HG03039 (cell line): Measurements from ENCODE around the gene TSPAN8.
"Not testable (repeated sequence)": the region's sequence is repeated elsewhere in the genome, so short reads cannot be mapped to it uniquely, and the experiment has no call there.

Experiments
- ATAC-seq: cut with Tn5 transposase; IDR thresholded peaks from one replicate; pipeline ENCODE4 v1.9.1; 2021; ENCODE audit warnings: mild to moderate bottlenecking, moderate library complexity; ENCODE audit not compliant: unreplicated experiment

The TSPAN8 gene

DNA sequence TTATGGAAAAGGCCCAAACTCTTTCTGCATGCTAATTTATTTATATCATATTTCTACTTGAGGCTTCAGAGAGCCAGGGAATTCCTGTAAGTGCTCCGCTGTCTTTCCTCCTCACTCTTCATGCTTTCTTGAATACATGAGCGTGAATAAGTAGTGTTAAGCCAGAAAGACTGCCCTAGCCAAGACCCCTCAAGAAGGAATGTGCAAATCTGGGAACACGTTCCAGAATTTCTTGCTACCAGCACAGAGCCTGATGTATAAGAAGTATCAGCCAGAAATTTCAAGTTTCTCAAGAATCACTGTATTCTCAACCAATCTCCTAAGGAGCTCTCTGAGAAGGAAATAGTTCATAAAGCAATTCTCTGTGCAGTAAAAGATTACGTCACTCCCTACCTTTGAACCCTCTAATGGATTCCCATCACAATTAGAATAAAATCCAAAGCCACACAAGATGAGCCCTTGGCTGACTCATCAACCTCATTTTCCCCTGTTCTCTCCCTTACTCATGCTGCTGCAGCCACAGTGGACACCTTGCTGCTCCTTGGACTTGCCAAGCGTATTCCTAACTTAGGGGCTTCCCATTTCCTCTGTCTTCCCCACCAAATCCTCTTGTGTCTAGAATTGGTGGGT lies 6.9 kb upstream of the TSPAN8 start:
- no peak for ATAC-seq

- no peak for ATAC-seq
Measured at GRCh38 chr12:71164166-71164565, 6.4 kb upstream of the TSPAN8 start.

DNA sequence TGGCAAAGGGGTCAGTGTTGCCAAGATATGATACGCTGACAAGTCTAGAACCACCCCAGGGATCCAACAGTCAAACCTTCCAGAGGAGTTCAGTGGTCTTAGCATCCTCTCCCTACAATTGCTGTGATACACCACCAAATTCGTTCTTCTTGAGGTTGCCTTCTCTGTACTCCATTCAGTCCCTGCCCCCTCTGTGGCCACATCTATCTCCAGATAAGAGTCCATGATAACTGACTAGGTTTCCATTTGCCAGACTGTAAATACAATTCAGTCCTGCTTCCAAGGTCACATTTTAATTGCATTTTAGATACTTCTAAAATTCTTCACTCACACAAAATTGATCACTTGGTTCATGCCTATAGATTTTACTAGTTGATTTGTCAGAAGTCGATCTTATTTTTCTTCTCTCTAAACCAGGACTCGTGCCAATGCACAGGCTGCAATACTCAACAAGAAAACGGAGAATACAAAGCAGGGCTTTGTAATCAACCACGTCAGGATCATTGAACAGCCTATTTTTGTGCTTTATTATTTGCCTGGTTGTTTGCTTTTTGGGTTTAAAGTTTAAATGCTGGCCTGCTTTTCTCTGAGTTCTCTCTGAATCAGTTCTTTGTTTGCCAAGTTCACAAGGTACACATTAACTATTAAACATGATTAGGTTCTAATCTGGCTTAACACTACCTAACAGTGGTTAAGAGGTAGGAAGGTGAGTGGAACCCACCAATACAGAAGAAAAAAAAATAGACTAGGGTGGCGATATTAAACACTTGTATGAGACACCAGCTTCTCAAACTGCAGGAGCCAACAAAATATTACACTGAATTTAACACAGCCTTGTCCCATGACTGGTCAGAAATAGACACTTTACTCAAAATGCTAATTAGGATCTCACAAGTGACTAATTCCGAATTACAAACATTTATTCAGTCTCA lies 5.3 kb upstream of the TSPAN8 start:
- no peak for ATAC-seq

DNA sequence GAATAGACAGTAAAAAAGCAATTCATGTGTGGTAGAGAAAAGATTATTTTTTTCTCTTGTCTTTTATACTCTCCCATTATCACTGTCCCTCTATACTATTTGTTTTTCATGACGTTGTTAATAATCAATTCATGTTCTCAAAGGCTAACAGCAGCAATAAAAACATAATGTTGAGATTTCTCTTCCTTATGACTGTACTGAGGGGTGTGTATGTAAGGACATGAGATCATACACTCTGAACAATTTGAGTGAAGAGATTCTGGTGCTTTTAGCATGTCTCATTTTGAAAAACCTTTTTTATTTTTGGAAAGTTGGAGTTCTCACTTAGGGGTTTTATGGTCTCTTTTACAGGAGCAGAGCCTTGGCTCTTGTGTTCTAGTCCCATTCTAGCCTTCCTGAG lies 3.8 kb upstream of the TSPAN8 start:
- no peak for ATAC-seq

DNA sequence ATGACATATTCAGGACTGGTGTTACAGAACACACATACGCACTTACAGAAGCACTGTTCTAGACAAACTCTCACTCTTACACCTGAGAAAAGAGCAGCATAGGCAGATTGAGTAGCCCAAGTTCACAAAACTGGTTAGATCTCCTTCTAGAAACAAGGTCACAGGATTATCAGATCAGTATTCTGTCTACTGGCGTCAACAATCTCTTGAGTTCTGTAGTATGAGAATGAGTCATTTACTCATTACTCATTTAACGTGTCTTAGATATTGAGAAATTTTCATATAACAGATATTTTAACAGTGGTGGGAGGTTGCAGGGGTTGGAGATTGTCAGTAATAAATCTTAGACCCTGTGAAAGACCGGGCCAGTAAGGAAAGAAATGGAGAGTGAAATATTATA lies 2.8 kb upstream of the TSPAN8 start:
- ATAC-seq: no peak

- no peak for ATAC-seq
Measured at GRCh38 chr12:71159878-71160277, 2.1 kb upstream of the TSPAN8 start.

DNA sequence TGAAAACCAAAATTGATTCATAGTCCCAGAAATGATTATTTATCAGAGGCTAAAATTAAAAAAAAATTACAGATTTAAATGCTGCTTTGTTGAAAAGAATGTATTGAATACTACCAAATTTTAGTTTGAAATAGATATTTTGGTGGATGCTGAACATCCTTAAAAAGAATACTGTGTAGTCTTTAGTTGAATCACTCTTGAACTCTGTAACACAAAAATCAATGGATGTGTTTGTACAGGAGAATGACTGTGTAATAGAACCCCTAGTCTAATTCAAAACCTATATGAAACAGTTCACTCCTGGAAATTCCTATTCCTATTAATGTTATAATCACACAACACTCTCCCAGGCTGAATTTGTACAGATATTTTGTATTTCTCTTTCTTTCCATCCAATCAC lies 1.5 kb upstream of the TSPAN8 start:
- no peak for ATAC-seq

GRCh38 chr12:71158361-71158882 lies 623 bp upstream of the TSPAN8 start:
- no peak for ATAC-seq

DNA sequence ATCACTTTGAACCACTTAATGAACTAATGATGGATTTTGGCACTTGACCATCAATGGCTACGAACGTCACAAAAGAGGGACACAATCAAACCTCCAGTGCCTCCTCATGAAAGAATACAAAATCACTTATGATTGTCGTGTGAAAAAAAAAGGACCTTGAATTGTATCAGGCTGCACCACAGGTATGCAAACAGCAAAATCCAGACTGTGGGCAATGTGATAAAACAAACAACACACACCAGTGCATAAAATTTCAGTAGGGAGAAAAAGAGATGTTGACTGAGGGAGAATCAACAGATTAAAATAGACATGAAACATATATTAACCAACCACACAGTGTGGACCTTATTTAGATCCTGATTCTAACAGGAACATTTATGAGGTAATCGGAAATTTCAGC lies 2.6 kb downstream of the TSPAN8 start:
- no peak for ATAC-seq

DNA sequence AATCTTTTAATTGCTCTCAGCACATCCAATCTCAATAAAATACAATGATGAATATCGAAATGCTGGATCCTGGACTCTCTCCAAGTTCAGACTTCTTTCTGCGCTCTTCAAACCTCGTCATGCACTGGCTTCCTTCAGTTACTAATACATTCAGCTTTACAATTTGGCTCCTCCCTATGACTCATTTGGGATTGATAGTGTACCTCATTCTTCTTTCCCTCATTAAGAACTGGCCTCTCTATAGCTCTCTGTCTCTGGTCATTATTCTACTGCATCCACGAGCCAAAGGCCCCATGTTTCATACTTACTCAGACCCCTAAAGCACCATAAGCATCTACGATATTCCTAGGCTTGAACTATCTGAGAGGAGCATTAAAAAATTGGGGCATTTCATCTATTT lies 4.9 kb downstream of the TSPAN8 start:
- no peak for ATAC-seq

- ATAC-seq: not testable (repeated sequence)
Measured at GRCh38 chr12:71150041-71150440, 7.8 kb downstream of the TSPAN8 start.

GRCh38 chr12:71144682-71145081 lies 13.1 kb downstream of the TSPAN8 start:
- no peak for ATAC-seq

- ATAC-seq: no peak
Measured at GRCh38 chr12:71142956-71143355, 14.8 kb downstream of the TSPAN8 start.

- ATAC-seq: no peak
Measured at GRCh38 chr12:71142016-71142415, 15.8 kb downstream of the TSPAN8 start.

GRCh38 chr12:71141378-71141926 lies 16.3 kb downstream of the TSPAN8 start:
- ATAC-seq: no peak

DNA sequence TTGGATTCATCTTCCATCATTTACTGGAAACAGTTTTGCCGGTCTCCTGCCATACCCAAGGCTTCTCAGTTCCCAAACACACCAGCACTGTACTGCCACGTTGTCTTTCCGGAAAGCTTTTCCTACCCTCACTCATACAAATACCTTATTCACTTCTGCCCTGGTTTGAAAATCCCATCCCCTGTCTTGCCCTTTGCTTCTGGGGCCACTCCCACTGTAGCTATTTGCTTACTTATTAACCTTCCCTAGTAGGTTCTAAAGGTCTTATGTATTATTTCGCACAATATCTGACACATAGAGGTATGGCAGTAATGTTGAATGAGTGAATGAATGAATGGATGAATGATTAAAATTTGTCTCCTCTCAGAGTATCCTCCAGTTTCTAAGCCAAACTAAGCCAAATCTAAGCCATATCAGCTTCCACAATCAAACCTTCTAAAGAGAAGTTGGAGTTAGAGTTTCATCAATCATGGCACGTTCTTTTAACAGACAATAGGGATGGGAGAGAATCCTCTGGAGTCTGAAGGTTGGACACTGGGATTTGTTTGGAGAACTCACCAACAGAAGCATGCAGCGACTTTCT lies 18.6 kb downstream of the TSPAN8 start:
- ATAC-seq: no peak

DNA sequence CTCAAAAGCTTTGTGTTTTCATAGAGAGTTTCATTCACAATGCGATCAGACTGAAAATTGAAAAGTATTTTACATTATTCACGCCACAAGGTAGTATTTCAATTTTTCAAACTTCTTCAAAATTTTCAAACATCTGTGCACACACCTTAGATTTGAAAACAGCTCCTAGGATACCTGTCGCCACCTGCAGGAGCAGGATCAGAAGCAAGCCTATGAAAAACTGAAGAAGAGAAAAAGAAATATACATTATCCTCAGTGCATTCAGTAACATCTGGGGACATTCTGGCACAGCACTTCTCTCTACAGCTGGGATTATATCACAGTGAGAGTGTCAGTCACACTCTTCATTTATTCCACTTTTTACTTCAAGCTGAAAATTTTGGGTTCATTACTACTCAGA lies 19.8 kb downstream of the TSPAN8 start:
- no peak for ATAC-seq

GRCh38 chr12:71135812-71136176 lies 22.0 kb downstream of the TSPAN8 start:
- ATAC-seq: no peak

GRCh38 chr12:71135077-71135811 lies 22.6 kb downstream of the TSPAN8 start:
- ATAC-seq: no peak

DNA sequence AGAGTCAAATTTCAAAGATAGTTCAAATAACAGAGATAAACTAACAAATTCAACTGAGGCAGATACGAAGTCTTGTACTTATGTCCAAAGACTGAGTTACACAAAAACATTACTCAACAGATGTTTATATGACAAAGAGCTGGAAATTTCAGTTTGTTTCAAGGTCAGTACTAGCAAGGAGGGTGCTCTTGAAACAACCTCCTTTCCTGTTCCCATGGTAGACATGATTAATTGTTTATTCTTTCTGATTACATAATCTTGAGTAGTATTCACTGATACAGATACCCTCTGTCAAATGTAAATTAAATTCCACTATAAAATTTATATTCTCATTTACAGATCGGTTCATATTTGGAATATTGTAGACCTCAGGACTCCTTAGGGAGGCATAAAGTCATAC lies 23.4 kb downstream of the TSPAN8 start:
- no peak for ATAC-seq

GRCh38 chr12:71130521-71131069 lies 27.2 kb downstream of the TSPAN8 start:
- ATAC-seq: no peak
